Esophagus muscularis mucosa (tissue), 4 donors: ENCODE results near the gene LMNA. TPM values are rescaled to one million over a fixed set of nuclear protein-coding genes. Genes with fewer than 3 reads are reported as not detected.
"Not testable (repeated sequence)": the region's sequence is repeated elsewhere in the genome, so short reads cannot be mapped to it uniquely, and the experiment has no call there.

Source experiments
- DNase-seq: peaks from one replicate; pipeline ENCODE4 v3.0.0-alpha.2; 2017; ENCODE audit errors: extremely low spot score
- H3K27ac ChIP-seq, 4 donors: fragments of 200-600 bp; sonication (generic); replicated peaks in 1 of 4; 1 replicate in 3 of 4; 2 replicates in 1 of 4; pipeline ENCODE4 v1.5.1; 2016 to 2019; ENCODE audit warnings: mild to moderate bottlenecking in 1 of 4
- H3K27me3 ChIP-seq, 4 donors: fragments of 200-600 bp; sonication (generic); one replicate each; pipeline versions ENCODE4 v1.5.1 to v1.6.0; 2016 to 2019
- H3K36me3 ChIP-seq, 4 donors: fragments of 200-600 bp; sonication (generic); one replicate each; pipeline ENCODE4 v1.5.1; 2016 to 2019
- H3K4me1 ChIP-seq, 4 donors: fragments of 200-600 bp; sonication (generic); one replicate each; pipeline ENCODE4 v1.5.1; 2016 to 2019
- H3K4me3 ChIP-seq, 4 donors: fragments of 200-600 bp; sonication (generic); 1 replicate in 2 of 4; 2 replicates in 2 of 4; pipeline ENCODE4 v1.5.1; 2016 to 2019; ENCODE audit warnings: mild to moderate bottlenecking in 4 of 4, moderate library complexity in 1 of 4
- H3K9me3 ChIP-seq, 4 donors: fragments of 200-600 bp; sonication (generic); 1 replicate in 3 of 4; 2 replicates in 1 of 4; pipeline ENCODE4 v1.5.1; 2016 to 2019
- CTCF ChIP-seq, 3 experiments: fragments of 200-600 bp in 2 of 3; fragments of 450-650 bp in 1 of 3; sonication (generic) in 2 of 3; IDR thresholded peaks; one replicate each; pipeline ENCODE4 v1.5.1; 2017 to 2019; ENCODE audit warnings: antibody characterized with exemption in 3 of 3, mild to moderate bottlenecking in 2 of 3, moderate library complexity in 1 of 3
- EP300 ChIP-seq: sonication (generic); formaldehyde crosslinking; IDR thresholded peaks from one replicate; pipeline ENCODE4 v1.6.1; 2017; ENCODE audit warnings: antibody characterized with exemption
- POLR2A ChIP-seq: fragments of 450-650 bp; IDR thresholded peaks from one replicate; pipeline ENCODE4 v1.6.1; 2017; ENCODE audit warnings: antibody characterized with exemption, moderate library complexity, mild to moderate bottlenecking, low read depth
- POLR2AphosphoS5 ChIP-seq, 2 donors: sonication (generic); formaldehyde crosslinking; IDR thresholded peaks; one replicate each; pipeline ENCODE4 v1.6.1; 2017; ENCODE audit warnings: antibody characterized with exemption in 2 of 2
- WGBS: methylation state at CpG from one replicate; pipeline ENCODE4 v1.1.5; 2018; 5-methylcytosine and 5-hydroxymethylcytosine counted together
- intact Hi-C: fragments of 100-400 bp; cut with DNase I; formaldehyde crosslinking; loops from one replicate; pipeline ENCODE4 v1.15.1; 2023
- total RNA-seq, 4 donors: library from RNA; depleted of rRNA; stranded (reverse); fragments of >200 nt; gene quantifications; one replicate each; pipeline versions ENCODE4 v1.1.0 to v1.2.1, GENCODE V29; 2016

The LMNA gene
- total RNA-seq, 4 donors from 2014 or later, result 311 to 589 (median 380) TPM

- 78% methylated on average over 2 of the region's 3 CpGs for WGBS
- no peak for TF ChIP-seq EP300
- no peak for TF ChIP-seq POLR2AphosphoS5 (IDR thresholded peaks at IDR 0.05)
- TF ChIP-seq CTCF (IDR thresholded peaks at IDR 0.05), result no peak
- TF ChIP-seq POLR2A, result no peak
- intact Hi-C loops, result no loop called here
- peak overlapping the region; percentile 69 to 97 (median 93) for H3K4me3 ChIP-seq
- H3K4me1 ChIP-seq, result peaks cover 75 to 91% (median 90%) of the 10 kb centered on the region in 4 donors
- no peaks in the 10 kb centered on the region for H3K27me3 ChIP-seq
- DNase-seq, result no peak
- no peaks in the 10 kb centered on the region for H3K9me3 ChIP-seq
- H3K27ac ChIP-seq, result peak overlapping the region; percentile 92 to 100 (median 96)
- H3K36me3 ChIP-seq, result peaks cover 0 to 19% (median 0%) of the 10 kb centered on the region in 4 donors
Observed at GRCh38 chr1:156120318-156120717, 5.8 kb downstream of the LMNA start.

GRCh38 chr1:156121005-156121404 lies 6.5 kb downstream of the LMNA start:
- peaks cover 0 to 19% (median 0%) of the 10 kb centered on the region in 4 donors for H3K36me3 ChIP-seq
- DNase-seq, intact Hi-C loops, H3K9me3 ChIP-seq, H3K27me3 ChIP-seq: not testable (repeated sequence)
- TF ChIP-seq POLR2AphosphoS5 (IDR thresholded peaks at IDR 0.05), result peak in 1 of 2 donors; percentile 16
- peak overlapping the region; percentile 92 to 100 (median 96) for H3K27ac ChIP-seq
- peaks cover 82 to 98% (median 97%) of the 10 kb centered on the region in 4 donors for H3K4me1 ChIP-seq
- 36% methylated on average over 4 of the region's 4 CpGs for WGBS
- peak overlapping the region; percentile 53 to 97 (median 83) for H3K4me3 ChIP-seq

DNA sequence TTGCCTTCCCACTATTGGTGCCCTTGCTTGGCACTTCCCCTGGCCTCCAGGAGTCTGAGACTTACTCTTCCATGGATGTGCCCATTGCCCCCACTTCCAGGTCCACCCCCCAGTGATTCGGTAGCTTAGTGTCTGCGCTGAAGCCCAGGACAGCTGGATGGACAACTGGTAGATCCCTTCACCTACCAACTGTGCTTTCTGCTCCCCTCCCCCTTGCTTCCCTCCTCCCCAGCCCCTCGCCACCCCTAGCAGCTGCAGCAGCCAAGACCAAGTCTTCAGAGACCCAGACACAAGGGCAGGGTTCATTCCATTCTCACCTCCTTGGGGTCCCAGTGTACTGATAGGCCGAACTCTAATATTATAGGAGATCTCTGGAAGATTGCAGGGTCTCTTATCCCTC lies 6.9 kb downstream of the LMNA start:
- Histone ChIP-seq H3K27ac (peak overlapping the region; percentile 92 to 100 (median 96)), H3K27me3 (no peaks in the 10 kb centered on the region), H3K4me1 (peaks cover 86 to 100% (median 100%) of the 10 kb centered on the region in 4 donors), H3K4me3 (peak overlapping the region; percentile 46 to 69 (median 58)), H3K36me3 (peaks cover 0 to 19% (median 0%) of the 10 kb centered on the region in 4 donors), H3K9me3 (no peaks in the 10 kb centered on the region)
- intact Hi-C loops, result no loop called here
- WGBS, result 65% methylated on average over 4 of the region's 4 CpGs
- no peak for DNase-seq
- no peak for TF ChIP-seq POLR2A
- no peak for TF ChIP-seq CTCF (IDR thresholded peaks at IDR 0.05)
- TF ChIP-seq EP300, result no peak
- TF ChIP-seq POLR2AphosphoS5 (IDR thresholded peaks at IDR 0.05), result no peak

DNA sequence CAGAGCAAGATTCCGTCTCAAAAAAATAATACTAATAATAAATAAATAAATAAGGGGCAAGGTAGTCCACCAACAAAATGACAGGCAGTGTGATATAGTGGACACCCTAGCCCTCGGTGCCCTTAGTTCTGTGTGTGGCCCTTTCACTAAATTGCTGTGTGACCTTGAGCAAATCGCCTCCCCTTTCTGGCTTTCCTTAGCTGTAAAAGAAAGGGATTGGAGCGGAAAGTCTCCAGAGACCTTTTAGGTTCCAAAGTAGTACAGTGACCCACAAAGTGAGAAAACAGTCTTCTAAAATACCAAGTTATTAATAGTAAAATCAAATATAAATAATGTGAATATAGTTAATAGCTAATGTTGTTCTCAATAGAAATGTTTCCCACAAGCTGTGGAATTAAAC lies 7.6 kb downstream of the LMNA start:
- intact Hi-C loops, result no loop called here
- TF ChIP-seq CTCF (IDR thresholded peaks at IDR 0.05) (no peak), EP300 (no peak), POLR2AphosphoS5 (IDR thresholded peaks at IDR 0.05) (no peak), POLR2A (no peak)
- peaks cover 91 to 100% (median 100%) of the 10 kb centered on the region in 4 donors for H3K4me1 ChIP-seq

GRCh38 chr1:156122519-156123355 lies 8.2 kb downstream of the LMNA start:
- Histone ChIP-seq H3K27me3 (no peaks in the 10 kb centered on the region), H3K9me3 (no peaks in the 10 kb centered on the region), H3K4me3 (peak overlapping the region; percentile 46 to 69 (median 58)), H3K4me1 (peaks cover 91 to 100% (median 100%) of the 10 kb centered on the region in 4 donors), H3K27ac (peak overlapping the region; percentile 92 to 100 (median 96)), H3K36me3 (peaks cover 0 to 19% (median 0%) of the 10 kb centered on the region in 4 donors)
- intact Hi-C loops, result no loop called here
- no peak for DNase-seq
- TF ChIP-seq POLR2AphosphoS5 (IDR thresholded peaks at IDR 0.05), result peak in 1 of 2 donors; percentile 77
- TF ChIP-seq POLR2A, result no peak
- 17% methylated on average over 12 of the region's 14 CpGs for WGBS

More for the DNA sequence above, 7.6 kb downstream of the LMNA start:
- Histone ChIP-seq H3K27ac (peak overlapping the region; percentile 92 to 100 (median 96)), H3K4me3 (peak overlapping the region; percentile 46 to 69 (median 58)), H3K27me3 (no peaks in the 10 kb centered on the region), H3K36me3 (peaks cover 0 to 19% (median 0%) of the 10 kb centered on the region in 4 donors), H3K9me3 (no peaks in the 10 kb centered on the region)
- WGBS, result 36% methylated on average over 4 of the region's 4 CpGs
- no peak for DNase-seq
